K562 (cell line): ENCODE results near the gene BZW2. TPM values are rescaled to one million over a fixed set of nuclear protein-coding genes. Genes with fewer than 3 reads are reported as not detected.

Experiments
- ATAC-seq: fragments of 200-7000 bp; cut with Tn5 transposase; 3 replicates; pipeline ENCODE4 v1.9.1; 2020; ENCODE audit warnings: moderate library complexity
- BruUV-seq: library from RNA; stranded (reverse); fragments of 400-500 nt; replicated peaks from 2 replicates; lab custom pipeline; 2021; lab: Mats Ljungman, UMichigan
- CTCF ChIA-PET: fragments of 300-600 bp; formaldehyde crosslinking; extraction: SDS; loops from one replicate; lab custom pipeline; 2021; ENCODE audit warnings: low intra/inter-chr PET ratio; lab: Yijun Ruan, JAX
- POLR2A ChIA-PET: fragments of 300-600, 350-650 bp; sonication (Branson Sonifier 250); formaldehyde crosslinking; extraction: SDS; loops from one replicate; lab custom pipeline; 2021; ENCODE audit warnings: antibody characterized with exemption, inconsistent platforms; lab: Yijun Ruan, JAX
- DNase-seq, 4 experiments: peaks; one replicate each; pipeline versions ENCODE4 v3.0.0 to v3.0.0-alpha.2; 2011 to 2018; ENCODE audit warnings: low spot score in 3 of 4, mixed read lengths in 3 of 4; ENCODE audit errors: extremely low read depth in 1 of 4
- FAIRE-seq: peaks from 2 replicates; lab custom pipeline; 2011; peaks lifted over from hg19 to GRCh38; lab: Jason Lieb, UNC
- H2AFZ ChIP-seq: 2 replicates; pipeline ENCODE4 v1.6.0; 2011; ENCODE audit warnings: low read depth, low read length, control low read depth, inconsistent platforms
- H3K27ac ChIP-seq: fragments of 200-600 bp; 3 replicates; pipeline ENCODE4 v1.8.0; 2011; ENCODE audit warnings: low read depth, mild to moderate bottlenecking, control low read depth, inconsistent platforms, low read length, moderate library complexity, mixed read lengths; ENCODE audit errors: extremely low read depth
- H3K27me3 ChIP-seq, 2 experiments: fragments of 300-600 bp in 1 of 2; 2 replicates in 1 of 2; 3 replicates in 1 of 2; pipeline versions ENCODE4 v1.6.0 to v1.8.0; 2011; ENCODE audit warnings: inconsistent platforms in 2 of 2, low read length in 2 of 2, mild to moderate bottlenecking in 1 of 2, mixed read lengths in 1 of 2, moderate library complexity in 1 of 2; ENCODE audit not compliant: control insufficient read depth in 2 of 2, insufficient read depth in 2 of 2
- H3K36me3 ChIP-seq: fragments of 300-600 bp; 3 replicates; pipeline ENCODE4 v1.8.0; 2011; ENCODE audit warnings: mild to moderate bottlenecking, low read length, inconsistent platforms; ENCODE audit not compliant: control insufficient read depth, insufficient read depth
- H3K4me1 ChIP-seq, 2 experiments: fragments of 200-600 bp in 1 of 2; replicated peaks in 1 of 2; 2 replicates in 1 of 2; 3 replicates in 1 of 2; pipeline versions ENCODE4 v1.5.1 to v1.8.0; 2011; ENCODE audit warnings: inconsistent platforms in 2 of 2, low read length in 2 of 2, mild to moderate bottlenecking in 1 of 2, mixed read lengths in 1 of 2, moderate library complexity in 1 of 2; ENCODE audit not compliant: control insufficient read depth in 2 of 2, insufficient read depth in 2 of 2
- H3K4me2 ChIP-seq: 2 replicates; pipeline ENCODE4 v1.6.1; 2011; ENCODE audit warnings: low read length, control low read depth, inconsistent platforms, mixed read lengths; ENCODE audit not compliant: insufficient read depth
- H3K4me3 ChIP-seq: fragments of 200-600 bp; sonication (generic), shearing (Covaris generic); 2 replicates; pipeline ENCODE4 v1.5.1; 2016; ENCODE audit warnings: control low read depth, inconsistent platforms
- H3K79me2 ChIP-seq: fragments of 200-600 bp; 3 replicates; pipeline ENCODE4 v1.8.0; 2011; ENCODE audit warnings: low read length, inconsistent platforms; ENCODE audit not compliant: control insufficient read depth, insufficient read depth
- H3K9ac ChIP-seq, 2 experiments: 2 replicates each; pipeline versions ENCODE4 v1.6.0 to v1.6.1; 2011; ENCODE audit warnings: low read depth in 2 of 2, low read length in 2 of 2, control low read depth in 1 of 2, inconsistent platforms in 1 of 2, mild to moderate bottlenecking in 1 of 2, mixed read lengths in 1 of 2; ENCODE audit not compliant: insufficient read depth in 1 of 2
- H3K9me1 ChIP-seq: one replicate; pipeline ENCODE4 v1.6.0; 2011; ENCODE audit warnings: inconsistent platforms, mild to moderate bottlenecking, low read length, moderate library complexity; ENCODE audit not compliant: control insufficient read depth, insufficient read depth
- H3K9me3 ChIP-seq: replicated peaks from 2 replicates; pipeline ENCODE4 v1.5.1; 2011; ENCODE audit warnings: low read depth, low read length, inconsistent platforms; ENCODE audit not compliant: control insufficient read depth, insufficient read depth
- H4K20me1 ChIP-seq: replicated peaks from 2 replicates; pipeline ENCODE4 v1.6.1; 2011; ENCODE audit warnings: low read length, inconsistent platforms, mixed read lengths; ENCODE audit not compliant: control insufficient read depth, insufficient read depth
- ATF7 ChIP-seq: fragments of 450-650 bp; IDR thresholded peaks from 2 replicates; pipeline ENCODE4 v1.7.1; 2014; ENCODE audit warnings: mild to moderate bottlenecking, moderate library complexity
- CBFA2T3 ChIP-seq: fragments of 450-650 bp; IDR thresholded peaks from 2 replicates; pipeline ENCODE4 v1.6.1; 2017
- CBX3 ChIP-seq, 2 experiments: IDR thresholded peaks; 1 replicate in 1 of 2; 2 replicates in 1 of 2; pipeline ENCODE4 v1.6.1; 2012; ENCODE audit warnings: inconsistent platforms in 2 of 2, low read length in 2 of 2, borderline replicate concordance in 1 of 2, control low read depth in 1 of 2
- CREBBP ChIP-seq: IDR thresholded peaks from one replicate; pipeline ENCODE4 v1.6.1; 2012; ENCODE audit warnings: low read depth, mild to moderate bottlenecking, control low read depth, inconsistent platforms, low read length
- HIVEP1 ChIP-seq: fragments of 250-450 bp; sonication (Bioruptor Pico); IDR thresholded peaks from 2 replicates; pipeline ENCODE4 v1.4.0; 2020; ENCODE audit warnings: mild to moderate bottlenecking
- NCOA6 ChIP-seq: fragments of 450-650 bp; IDR thresholded peaks from 2 replicates; pipeline ENCODE4 v1.6.1; 2017; ENCODE audit warnings: mild to moderate bottlenecking
- NFRKB ChIP-seq: fragments of 450-650 bp; IDR thresholded peaks from 2 replicates; pipeline ENCODE4 v1.6.1; 2016; ENCODE audit warnings: low read depth
- RAD21 ChIP-seq, 2 experiments: fragments of 250-450 bp in 1 of 2; fragments of 450-650 bp in 1 of 2; sonication (Bioruptor Pico) in 1 of 2; formaldehyde crosslinking in 1 of 2; IDR thresholded peaks in 1 of 2; conservative IDR thresholded peaks in 1 of 2; 2 replicates each; pipeline versions ENCODE4 v1.4.0 to v1.8.0; 2020 to 2022; ENCODE audit warnings: mild to moderate bottlenecking in 2 of 2, moderate library complexity in 1 of 2
- SMAD4 ChIP-seq: fragments of 250-450 bp; sonication (Bioruptor Pico); conservative IDR thresholded peaks from 2 replicates; pipeline ENCODE4 v1.8.0; 2021; ENCODE audit warnings: inconsistent platforms, mild to moderate bottlenecking, moderate library complexity
- TAF9B ChIP-seq: fragments of 450-650 bp; IDR thresholded peaks from 2 replicates; pipeline ENCODE4 v1.6.1; 2018; ENCODE audit warnings: mild to moderate bottlenecking; ENCODE audit not compliant: partially characterized antibody
- TSC22D4 ChIP-seq: fragments of 450-650 bp; IDR thresholded peaks from 2 replicates; pipeline ENCODE4 v1.6.1; 2016; ENCODE audit warnings: missing genetic modification characterization, missing biosample characterization, control low read depth
- ZNF311 ChIP-seq: fragments of 250-450 bp; sonication (Bioruptor Pico); IDR thresholded peaks from 2 replicates; pipeline ENCODE4 v1.4.0; 2020; ENCODE audit warnings: mild to moderate bottlenecking, moderate library complexity
- WGBS: fragments of 100-300 bp; shearing (Covaris generic); methylation state at CpG from one replicate; pipeline ENCODE4 v1.1.6; 2016; ENCODE audit warnings: low coverage, mixed read lengths; ENCODE audit not compliant: insufficient coverage; ENCODE audit errors: missing lambda C conversion rate; 5-methylcytosine and 5-hydroxymethylcytosine counted together
- in situ Hi-C: fragments of 300-500 bp; cut with MboI; formaldehyde crosslinking; loops from 4 replicates; pipeline ENCODE4 v1.15.0; 2018; ENCODE audit warnings: inconsistent platforms, mixed read lengths
- intact Hi-C: fragments of 100-400 bp; cut with micrococcal nuclease; formaldehyde crosslinking; loops from 2 replicates; pipeline ENCODE4 v1.14.2; 2022
- polyA plus RNA-seq, 8 experiments: library from polyadenylated mRNA; depleted of rRNA in 4 of 8; stranded (reverse) in 5 of 8; unstranded in 3 of 8; fragments of >200 nt; fragmentation: Nextera tagmentation in 2 of 8; fragmentation: Illumina TruSeq in 1 of 8; extraction: Ambion mirVana in 2 of 8; extraction: Trizol in 1 of 8; gene quantifications; 2 replicates each; pipeline versions ENCODE4 v1.2.1 to v1.2.3, GENCODE V29; 2011 to 2014; ENCODE audit warnings: inconsistent platforms in 1 of 8, missing spikeins in 1 of 8
- total RNA-seq, 7 experiments: library from RNA; depleted of rRNA in 6 of 7; stranded (reverse); fragments of >200 nt in 6 of 7; fragmentation: Illumina TruSeq in 2 of 7; extraction: Trizol in 2 of 7; gene quantifications; 2 replicates each; pipeline versions ENCODE4 v1.2.1 to v1.2.3, GENCODE V29; 2011 to 2021; ENCODE audit warnings: low replicate concordance in 1 of 7
- TF ChIP-seq, protein P1 (sequence below): fragments of 450-650 bp; formaldehyde crosslinking; IDR thresholded peaks from 2 replicates; pipeline ENCODE4 v1.4.0; 2020; ENCODE audit warnings: mild to moderate bottlenecking, moderate library complexity
- TF ChIP-seq, protein P2 (sequence below): fragments of 250-450 bp; sonication (Bioruptor Pico); IDR thresholded peaks from 2 replicates; pipeline ENCODE4 v1.9.0; 2021; ENCODE audit warnings: mild to moderate bottlenecking, inconsistent platforms

The BZW2 gene
- total and polyA plus RNA-seq, 9 of the 15 experiments (the other 6 are each of a cell fraction or from before 2014, with no cell fraction given), result 140 to 316 (median 173) TPM

DNA sequence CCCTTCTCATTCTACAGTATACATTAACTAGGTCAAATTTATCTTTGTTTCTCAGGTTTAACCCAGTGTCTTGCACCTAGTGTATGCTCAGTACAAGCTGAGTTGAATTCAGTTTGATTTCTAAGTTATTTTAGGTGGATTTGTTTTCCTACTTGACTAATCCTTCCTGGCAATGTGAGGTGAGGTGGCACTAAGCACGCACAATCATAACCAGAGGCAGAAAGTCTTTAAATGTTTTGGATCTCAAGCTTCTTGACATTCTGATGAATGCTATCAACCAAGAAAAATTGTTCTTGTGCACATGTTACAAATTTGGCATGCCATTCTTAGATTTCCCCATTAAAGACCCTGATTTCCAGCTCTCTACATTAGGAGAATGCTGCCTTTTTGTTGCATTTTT is 3.2 kb downstream of the BZW2 start:
- POLR2A ChIA-PET, result interaction anchor here (1.2 to 5.0 kb wide), 4 partner anchors 8 to 19 kb away, joined by 5 to 64 read pairs (median 7); no protein-coding TSS in a partner anchor
- Histone ChIP-seq H3K4me3 (no peak overlapping the region; the same call in 1 of the 2 replicates), H3K9ac (no peak overlapping the region), H3K27ac (no peak overlapping the region), H3K79me2 (peaks cover 96% of the 10 kb centered on the region), H3K9me3 (no peaks in the 10 kb centered on the region), H4K20me1 (peaks cover 26% of the 10 kb centered on the region), H2AFZ (no peak overlapping the region), H3K4me1 (peaks cover 8 to 30% of the 10 kb centered on the region in 2 experiments; a peak in 4 of 5 replicates), H3K9me1 (no peaks in the 10 kb centered on the region), H3K27me3 (no peaks in the 10 kb centered on the region), H3K4me2 (peak overlapping the region; percentile 74; the same call in 1 of the 2 replicates), H3K36me3 (peaks cover 45% of the 10 kb centered on the region)
- FAIRE-seq, result no peak
- WGBS, result 79% methylated on average over 1 of the region's 1 CpG
- BruUV-seq, result no TSS peak
- DNase-seq, result no peak
- in situ Hi-C loops, result no loop called here
- intact Hi-C loops, result loop anchor here (5.0 kb wide), 3 partner anchors 48 to 227 kb away; partner anchors contain the start of genes CRPPA and TSPAN13
- CTCF ChIA-PET, result no interaction called here
- TF ChIP-seq ATF7 (no peak), CBFA2T3 (no peak), NFRKB (no peak), TSC22D4 (tag) (no peak), NCOA6 (no peak), RAD21 (CRISPR knock-in tag; conservative IDR thresholded peaks at IDR 0.05 in 1 of 2, IDR thresholded peaks at IDR 0.05 in 1 of 2) (no peak), SMAD4 (CRISPR knock-in tag) (no peak), TAF9B (no peak), CREBBP (no peak), ZNF311 (CRISPR knock-in tag) (no peak), CBX3 (IDR thresholded peaks at IDR 0.05; ENCODE audit: borderline replicate concordance in 1 of 2, low read length in 2 of 2) (no peak), HIVEP1 (CRISPR knock-in tag) (no peak)
- TF ChIP-seq, protein P1, sequence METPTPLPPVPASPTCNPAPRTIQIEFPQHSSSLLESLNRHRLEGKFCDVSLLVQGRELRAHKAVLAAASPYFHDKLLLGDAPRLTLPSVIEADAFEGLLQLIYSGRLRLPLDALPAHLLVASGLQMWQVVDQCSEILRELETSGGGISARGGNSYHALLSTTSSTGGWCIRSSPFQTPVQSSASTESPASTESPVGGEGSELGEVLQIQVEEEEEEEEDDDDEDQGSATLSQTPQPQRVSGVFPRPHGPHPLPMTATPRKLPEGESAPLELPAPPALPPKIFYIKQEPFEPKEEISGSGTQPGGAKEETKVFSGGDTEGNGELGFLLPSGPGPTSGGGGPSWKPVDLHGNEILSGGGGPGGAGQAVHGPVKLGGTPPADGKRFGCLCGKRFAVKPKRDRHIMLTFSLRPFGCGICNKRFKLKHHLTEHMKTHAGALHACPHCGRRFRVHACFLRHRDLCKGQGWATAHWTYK (CRISPR knock-in tag), result no peak
- TF ChIP-seq, protein P2, sequence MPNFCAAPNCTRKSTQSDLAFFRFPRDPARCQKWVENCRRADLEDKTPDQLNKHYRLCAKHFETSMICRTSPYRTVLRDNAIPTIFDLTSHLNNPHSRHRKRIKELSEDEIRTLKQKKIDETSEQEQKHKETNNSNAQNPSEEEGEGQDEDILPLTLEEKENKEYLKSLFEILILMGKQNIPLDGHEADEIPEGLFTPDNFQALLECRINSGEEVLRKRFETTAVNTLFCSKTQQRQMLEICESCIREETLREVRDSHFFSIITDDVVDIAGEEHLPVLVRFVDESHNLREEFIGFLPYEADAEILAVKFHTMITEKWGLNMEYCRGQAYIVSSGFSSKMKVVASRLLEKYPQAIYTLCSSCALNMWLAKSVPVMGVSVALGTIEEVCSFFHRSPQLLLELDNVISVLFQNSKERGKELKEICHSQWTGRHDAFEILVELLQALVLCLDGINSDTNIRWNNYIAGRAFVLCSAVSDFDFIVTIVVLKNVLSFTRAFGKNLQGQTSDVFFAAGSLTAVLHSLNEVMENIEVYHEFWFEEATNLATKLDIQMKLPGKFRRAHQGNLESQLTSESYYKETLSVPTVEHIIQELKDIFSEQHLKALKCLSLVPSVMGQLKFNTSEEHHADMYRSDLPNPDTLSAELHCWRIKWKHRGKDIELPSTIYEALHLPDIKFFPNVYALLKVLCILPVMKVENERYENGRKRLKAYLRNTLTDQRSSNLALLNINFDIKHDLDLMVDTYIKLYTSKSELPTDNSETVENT (CRISPR knock-in tag), result no peak
- ATAC-seq, result no peak
